Activated gamma-delta T cell treated with Interleukin-2 at 50 U/mL for 16 hours (primary cell): Measurements from ENCODE around the gene EPHB3.

Experiments
- DNase-seq: peaks from one replicate; pipeline ENCODE4 v3.0.0-alpha.2; 2020

EPHB3 gene

DNA sequence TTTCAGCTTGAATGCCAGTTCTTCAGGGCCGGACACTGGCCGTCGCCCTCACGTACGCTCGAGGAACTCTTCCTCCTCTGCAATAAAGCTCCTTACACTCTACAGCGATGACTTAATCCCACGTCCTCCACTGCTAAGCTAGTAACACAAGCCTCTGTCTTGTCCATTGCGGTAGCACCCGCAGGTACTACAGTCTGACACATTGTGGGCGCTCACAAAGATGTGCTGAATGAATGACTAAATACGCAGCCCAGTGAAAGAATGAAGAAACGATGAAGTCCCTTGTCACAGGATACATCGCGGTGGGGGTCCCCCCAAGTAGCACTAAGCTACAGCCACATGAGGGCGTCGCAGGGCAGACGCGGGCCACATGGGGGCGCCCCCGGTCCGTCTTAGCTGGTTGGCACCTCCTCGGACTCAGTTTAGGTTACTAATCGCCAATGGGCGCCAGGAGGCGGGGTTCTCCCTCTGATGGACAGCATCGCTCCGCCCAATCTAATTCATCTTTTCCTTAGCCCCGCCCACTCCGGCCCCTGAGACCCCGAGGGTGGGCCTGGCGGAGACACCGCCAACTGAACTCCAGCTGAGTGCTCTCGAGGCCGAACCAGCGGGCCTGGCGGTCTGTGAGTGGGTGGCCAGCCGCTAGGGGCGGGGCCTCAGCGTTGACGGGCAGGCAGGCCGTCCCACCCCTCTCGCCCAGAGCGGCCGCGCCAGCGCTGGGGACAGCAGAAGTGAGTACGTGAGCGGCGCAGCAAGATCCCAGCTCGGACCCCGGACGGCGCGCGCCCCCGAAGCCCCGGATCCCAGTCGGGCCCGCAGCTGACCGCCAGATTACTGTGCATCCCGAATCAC is at the start of gene EPHB3:
EPHB3 (plus strand) TSS at position 725 of the 852 bp plus-strand sequence. CDS start 451 bp downstream, outside the sequence.
- DNase-seq, result peak; percentile 92

DNA sequence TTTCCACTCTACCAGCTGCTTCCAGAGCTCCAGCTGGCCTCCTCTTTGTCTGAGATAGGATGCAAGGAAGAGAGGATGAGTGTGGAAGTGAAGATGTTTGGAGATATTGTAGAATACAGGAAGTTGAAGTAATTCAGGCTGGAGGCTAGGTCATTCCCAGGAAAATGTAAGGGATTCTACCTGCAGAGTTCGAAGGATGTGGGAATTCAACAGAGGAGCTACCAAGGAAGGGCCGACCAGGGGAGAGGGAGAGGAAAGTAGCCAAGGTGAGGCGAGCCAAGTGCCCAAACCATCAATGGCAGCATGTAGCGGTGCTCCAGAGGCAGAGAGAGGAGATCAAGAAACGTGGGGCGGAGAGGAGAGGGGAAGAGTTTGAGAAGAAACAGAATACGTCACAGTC is 49.0 kb upstream of the EPHB3 start:
- no peak for DNase-seq

DNA sequence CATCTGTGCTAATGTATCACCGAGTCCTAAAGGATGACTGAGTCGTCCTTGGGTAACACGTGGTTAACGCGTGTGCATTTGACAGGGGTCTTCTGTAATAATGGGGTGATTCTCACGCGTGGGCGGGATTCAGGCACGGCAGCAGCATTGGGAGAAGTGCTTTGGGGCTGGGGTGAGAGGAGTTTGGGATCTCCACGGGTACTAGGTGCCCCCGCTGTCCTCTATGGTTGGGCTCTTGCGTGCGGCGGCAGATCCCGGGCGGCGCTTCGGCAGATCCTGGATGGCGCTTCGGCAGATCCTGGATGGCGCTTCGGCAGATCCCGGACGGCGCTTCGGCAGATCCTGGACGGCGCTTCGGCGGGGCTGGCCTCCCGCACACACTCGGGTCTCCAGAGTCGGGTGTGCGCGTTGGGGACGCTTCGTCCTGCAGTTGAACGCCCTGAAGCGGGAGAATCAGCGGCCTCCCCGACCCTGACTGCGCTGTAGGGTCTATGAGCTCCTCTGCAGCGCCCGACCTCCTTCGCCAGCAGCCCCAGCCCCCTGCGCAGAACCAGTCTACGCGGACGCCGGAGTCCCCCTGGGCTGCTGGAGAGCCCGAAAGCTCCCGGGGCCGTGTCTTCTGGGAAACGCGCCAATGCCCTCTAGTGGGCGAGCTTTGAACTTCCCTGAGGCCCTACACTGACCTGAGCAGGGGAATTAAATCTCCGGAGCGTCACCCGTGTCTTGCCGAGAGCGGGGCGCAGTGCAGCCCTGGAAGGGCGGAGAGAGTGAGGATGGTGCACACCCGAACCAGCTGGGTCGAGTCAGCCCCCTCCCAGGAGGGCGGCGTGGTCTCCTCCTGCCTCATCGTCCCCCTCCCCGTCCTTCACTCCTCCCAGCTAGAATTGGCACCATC is 48.1 kb upstream of the EPHB3 start:
- peak; percentile 84 for DNase-seq

DNA sequence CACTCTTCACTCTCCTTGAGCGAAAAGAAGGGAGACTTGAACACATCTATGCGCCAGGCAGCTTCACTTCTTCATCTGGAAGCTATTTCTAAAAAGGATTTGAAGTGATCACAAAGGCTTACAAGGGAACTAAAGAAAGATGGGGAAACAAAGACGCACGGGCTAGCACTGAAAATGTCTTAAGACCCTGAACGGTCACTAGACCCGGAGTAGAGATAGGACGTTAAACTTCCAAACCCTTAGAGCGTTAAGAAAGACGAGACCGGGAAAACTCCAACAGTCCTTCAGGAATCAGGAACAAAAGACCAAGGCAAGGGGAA is 47.5 kb upstream of the EPHB3 start:
- DNase-seq, result no peak

DNA sequence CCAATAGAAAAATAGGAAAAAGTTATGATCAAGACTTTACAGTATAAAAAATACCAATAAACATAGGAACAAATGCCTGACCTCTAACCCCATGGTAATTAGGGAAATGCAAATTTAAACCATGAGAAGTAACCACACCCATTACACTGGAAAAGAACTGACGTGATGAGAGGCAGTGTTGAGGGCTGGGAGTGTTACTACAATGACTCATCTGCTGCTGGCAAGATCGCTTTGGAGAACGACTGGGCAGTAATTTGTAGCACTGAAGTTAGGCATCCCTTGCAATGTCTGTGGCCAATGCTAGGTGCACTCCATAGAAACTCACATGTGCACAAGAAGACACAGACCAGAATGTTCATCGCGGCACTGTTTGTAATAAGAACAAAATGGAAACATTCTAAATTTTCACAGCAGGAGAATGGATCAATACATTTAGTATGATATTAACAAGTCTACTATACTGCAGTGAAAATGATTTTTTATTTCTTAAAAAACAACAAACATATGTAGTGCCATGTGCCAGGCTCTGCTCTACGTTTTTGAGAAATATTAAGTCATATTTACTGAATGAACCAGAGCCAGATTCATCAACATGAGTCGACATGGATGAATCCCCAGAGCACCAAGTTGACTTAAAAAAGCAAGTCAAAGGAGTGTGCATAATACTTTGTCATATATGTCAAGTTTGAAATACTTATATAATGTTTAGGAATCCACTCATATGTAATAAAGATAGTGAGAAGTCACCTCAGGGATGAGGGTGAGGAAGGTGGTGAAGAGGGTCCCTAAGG is 37.6 kb upstream of the EPHB3 start:
- no peak for DNase-seq

GRCh38 chr3:184524981-184525336 is 36.6 kb upstream of the EPHB3 start:
- DNase-seq, result no peak

DNA sequence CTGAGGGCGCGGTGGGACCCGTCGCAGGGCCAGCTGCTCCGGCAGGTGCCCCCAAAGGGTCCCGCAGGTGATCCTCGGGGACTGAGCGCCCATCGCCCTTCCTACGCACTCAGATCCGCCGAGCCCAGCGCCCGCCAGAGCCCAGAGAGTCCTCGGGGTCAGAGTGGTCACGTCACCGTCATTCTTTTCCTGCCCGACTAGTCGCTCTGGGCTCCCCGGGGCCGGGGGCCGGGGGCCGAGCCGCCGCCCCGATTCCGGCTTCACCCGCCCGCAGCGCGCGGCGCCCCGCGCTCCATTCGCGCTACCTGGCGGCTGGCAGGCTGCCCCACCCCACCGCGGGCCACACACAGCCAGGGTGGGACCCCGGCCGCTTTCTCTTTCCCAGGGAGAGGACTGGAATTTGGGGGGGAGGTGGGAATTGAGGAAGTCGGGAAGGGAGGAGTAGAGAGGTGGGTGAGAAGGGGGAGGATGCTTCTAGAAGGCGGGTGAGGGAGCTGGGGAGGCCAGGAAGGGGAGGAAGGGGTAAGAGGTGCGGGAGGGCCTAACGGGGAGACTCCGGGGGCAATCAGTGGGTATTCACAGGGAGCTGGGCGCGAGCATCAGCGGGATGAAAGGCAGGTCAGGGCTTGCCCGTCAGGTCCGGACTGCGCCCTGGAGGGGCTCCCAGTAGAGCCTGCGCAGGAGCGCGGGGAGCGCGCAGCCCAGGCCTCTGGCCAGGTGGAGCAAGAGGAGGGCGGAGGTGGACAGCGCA is 36.1 kb upstream of the EPHB3 start:
- no peak for DNase-seq

GRCh38 chr3:184526088-184526433 is 35.5 kb upstream of the EPHB3 start:
- no peak for DNase-seq

DNA sequence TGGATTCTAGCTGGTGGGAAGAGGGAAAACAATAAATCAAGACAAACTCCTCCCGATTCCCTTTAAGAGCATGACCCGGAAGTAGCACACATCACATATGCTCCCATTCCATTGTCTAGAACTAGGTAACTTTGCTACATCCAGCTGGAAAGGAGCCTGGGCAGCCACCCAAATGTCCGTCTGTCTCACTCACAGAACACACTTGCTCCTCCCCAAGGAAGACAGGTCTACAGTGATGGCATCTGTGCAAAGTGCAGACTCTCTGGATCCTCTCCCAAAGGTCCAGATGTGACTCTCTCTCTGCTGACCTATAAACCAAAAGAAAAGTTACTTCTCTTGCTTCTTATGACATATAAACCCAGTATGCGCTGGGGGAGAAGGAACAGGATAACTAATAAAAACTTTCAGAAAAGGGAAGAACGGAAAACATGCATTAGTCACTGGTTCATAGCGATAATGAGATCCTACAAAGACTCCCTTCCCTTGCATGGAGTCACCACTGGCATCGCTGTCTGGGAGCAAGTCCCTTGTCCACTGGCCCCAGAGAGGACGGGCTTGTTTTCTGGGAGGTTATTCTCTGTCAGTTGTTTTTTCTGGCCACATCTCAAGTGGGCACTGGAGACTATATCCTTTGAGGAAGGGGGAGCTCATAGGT is 29.8 kb upstream of the EPHB3 start:
- DNase-seq, result no peak

DNA sequence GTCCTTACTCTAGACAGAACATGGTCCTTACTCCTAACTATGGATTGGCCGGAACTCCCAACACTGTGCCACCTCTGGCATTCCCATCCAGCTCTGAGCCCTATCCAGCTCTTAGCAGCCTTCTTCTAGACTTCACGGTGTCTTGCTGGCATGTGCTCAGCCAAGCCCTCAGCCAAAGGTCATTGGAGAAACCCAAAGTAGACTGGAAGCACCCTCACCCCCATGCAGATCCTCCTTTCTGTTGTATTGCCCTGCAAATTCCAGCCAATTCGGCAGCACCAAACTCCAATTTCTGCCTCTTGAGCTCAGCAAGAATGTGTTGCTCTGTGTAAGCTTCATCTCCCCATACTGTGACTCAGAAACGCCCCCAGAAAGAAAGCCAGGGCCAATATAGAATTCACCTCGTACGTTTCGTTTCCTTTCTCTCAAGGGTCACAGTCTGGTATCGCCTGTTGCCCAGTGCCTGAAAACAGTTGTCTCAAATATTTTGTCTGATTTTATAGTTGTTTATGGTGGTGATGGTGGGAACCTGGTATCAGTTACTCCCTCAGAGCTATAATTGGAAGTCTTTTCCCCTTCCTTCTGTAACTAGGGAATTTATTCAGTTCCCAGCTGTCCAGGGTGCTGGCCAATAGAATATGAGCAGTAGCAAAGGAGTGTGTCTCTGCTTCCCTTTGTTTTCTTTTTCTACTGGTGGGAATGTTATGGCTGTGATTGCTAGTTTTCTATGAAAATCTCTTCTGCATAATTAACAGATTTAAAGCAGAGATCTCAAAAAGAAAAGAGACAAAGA is 28.4 kb upstream of the EPHB3 start:
- no peak for DNase-seq

DNA sequence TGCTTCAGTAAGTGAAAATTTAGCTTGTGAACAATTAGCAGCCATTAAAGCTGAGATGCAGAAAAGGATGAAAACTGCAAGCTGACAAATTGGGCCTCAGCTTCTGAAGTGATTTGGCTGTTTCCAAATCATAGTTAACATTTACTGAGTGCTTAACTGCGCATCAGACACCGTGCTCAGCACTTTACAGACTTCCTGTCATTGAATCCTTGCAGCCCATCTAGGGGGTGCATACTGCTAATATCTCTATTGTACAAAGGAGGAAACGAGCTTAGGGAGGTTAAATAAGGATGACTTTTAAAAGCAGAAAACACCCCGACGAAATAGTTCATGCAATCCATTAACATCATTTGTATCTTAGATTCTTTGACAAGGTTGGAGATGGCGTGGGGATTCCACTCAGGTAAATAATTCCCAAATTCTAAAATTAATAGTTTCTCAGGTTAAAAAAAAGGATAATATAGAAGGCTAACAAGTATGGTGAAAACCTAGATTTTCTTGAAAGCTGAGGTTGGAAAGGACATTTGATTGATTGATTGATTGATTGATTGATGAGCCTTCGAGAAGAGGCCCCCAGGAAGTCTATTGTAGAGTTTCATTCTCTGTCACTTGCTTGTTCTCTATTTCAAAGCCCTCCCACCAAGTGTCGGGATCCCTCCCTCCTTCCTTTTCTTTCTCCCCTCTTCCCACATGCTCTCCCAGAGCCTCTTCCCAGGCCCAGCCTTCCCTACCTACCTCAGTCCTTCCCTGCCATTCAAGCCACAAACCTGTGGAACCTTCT is 23.5 kb upstream of the EPHB3 start:
- no peak for DNase-seq

- no peak for DNase-seq
Observed at GRCh38 chr3:184538666-184539431, 22.7 kb upstream of the EPHB3 start.

DNA sequence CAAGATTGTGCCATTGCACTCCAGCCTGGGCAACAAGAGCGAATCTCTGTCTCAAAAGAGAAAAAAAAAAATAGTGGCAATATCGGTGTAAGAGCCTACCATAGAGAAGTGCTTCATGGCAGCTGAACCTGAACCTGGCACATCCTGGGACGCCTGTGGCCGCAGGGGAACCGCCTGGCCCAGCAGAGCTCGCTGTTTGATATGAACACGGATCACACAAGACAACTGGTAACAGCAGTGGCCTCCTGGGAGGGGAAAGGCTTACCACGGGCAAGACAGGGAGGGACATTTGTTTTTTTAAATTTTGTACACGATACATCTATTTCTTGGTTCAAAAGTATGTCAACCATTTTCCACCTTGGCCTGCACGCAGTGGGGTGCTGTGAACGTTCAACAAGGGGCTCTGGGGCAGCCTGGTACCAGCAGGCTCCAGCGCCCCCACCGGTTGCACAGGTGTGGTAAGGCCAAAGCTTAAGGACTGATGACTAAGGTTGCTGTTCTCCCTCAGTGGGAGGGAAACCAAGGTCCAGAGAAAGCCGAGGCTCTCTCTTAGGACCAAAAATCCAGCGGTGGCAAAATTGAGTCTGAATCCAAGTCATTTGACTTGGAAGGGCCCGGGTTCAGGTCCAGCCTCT is 21.7 kb upstream of the EPHB3 start:
- DNase-seq, result no peak

GRCh38 chr3:184540777-184541681 is 20.6 kb upstream of the EPHB3 start:
- peak; percentile 77 for DNase-seq

DNA sequence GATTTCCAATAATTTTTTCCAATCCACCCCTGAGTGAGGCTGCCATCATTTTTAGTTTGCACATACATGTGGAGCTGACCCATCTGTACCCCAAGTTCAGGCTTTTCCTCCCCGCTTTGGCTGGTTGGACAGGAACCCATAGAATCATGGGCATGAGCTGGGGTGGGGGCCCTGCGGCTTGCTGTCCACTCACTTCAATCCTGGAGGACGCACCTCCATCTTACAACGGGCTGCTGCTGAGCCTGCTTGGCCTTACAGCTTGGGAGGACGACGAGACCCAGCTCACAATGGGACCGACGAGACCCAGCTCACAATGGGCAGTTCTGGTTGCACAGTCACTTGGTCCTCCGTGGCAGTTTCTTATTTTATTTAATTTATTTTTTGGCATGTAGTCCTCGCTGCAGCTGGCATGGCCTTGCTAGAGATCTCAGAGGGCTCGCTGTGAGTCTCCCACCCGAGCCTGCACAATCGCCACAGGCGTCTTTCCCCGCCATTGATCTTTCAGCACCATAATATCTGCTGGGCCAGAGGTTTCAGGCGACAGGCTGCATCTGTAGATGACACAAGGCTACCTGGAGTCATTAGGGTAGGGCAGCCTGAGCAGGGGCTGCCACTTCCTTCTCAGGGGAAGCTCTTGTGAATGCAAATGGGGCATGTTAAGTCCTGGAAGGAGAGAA is 19.6 kb upstream of the EPHB3 start:
- DNase-seq, result no peak

DNA sequence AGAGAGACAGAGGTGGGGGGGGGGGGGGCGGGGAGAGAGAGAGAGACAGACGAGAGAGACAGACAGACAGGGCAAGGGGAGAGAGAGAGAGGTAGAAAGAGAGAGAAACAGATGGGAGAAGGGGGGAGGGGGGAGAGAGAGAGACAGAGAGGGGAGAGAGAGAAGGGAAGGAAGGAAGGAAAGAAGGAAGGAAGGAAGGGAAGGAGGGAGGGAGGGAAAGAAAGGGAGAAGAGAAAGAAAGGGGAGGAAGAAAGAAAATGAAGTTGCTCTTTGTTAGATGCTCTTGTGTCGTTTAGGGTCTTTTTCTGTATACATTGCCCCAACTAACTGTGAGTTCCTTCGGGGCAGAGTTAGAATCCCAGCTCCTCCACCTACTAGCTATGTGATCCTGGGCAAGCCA is 19.0 kb upstream of the EPHB3 start:
- DNase-seq, result no peak

DNA sequence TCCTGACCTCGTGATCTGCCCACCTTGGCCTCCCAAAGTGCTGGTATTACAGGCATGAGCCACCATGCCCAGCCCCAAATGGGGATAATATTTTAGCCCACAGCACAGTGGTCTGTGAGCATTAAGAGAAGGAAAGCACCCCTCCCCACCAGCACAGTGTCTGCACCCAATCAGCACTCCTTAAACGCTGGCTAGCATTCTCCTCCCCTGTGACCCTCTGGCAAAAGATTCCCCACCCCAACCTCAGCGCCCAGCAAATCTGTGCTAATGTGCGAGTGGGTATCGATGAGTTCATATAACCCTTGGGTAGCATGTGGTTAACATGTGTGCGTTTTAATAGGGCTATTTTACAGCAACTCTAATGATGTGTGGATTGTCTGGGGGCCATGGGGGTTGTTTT is 18.3 kb upstream of the EPHB3 start:
- no peak for DNase-seq
